NK-92 (cell line): ENCODE results near the gene TEX14.
"Not testable (repeated sequence)": the region's sequence is repeated elsewhere in the genome, so short reads cannot be mapped to it uniquely, and the experiment has no call there.

Experiments
- DNase-seq: peaks from one replicate; lab custom pipeline; 2025; ENCODE audit not compliant: unreplicated experiment; lab: John Stamatoyannopoulos, UW

TEX14 gene

DNA sequence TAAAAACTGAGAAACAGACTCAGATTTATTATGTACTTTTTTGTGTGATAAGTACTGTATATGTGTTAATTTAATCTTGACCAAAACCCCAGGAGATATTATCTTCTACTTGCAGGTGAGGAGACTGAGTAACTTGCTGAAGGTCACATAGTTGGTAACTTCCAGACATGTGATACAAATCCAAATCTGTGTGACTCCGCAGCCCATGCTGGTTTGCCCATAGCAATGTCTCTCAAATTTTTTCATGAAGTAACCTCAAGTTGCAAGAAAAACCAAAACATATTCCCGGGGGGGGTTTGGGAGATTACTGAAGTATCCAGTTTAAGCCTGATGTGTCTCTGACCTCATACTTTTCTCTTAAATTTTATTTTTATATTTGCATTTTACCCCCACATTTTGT is 3.3 kb downstream of the TEX14 start:
- DNase-seq: no peak

DNA sequence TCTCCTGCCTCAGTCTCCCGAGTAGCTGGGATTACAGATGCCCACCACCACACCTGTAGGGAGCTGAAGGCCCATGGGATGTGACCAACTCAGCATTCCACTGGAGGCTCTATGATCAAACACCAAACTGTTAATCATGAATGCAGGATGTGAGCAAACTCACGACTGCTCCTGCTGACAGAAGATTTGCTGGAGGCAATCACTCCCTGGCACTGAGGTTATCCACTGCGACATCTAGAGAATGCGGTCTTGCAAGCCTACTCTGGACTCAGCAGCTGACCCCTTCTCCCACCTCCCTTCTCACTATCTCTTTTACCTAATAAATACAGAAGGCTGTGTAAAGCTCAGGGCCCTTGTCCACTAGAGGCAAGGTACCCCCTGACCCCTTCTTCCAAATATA is 4.9 kb downstream of the TEX14 start:
- DNase-seq: no peak

DNA sequence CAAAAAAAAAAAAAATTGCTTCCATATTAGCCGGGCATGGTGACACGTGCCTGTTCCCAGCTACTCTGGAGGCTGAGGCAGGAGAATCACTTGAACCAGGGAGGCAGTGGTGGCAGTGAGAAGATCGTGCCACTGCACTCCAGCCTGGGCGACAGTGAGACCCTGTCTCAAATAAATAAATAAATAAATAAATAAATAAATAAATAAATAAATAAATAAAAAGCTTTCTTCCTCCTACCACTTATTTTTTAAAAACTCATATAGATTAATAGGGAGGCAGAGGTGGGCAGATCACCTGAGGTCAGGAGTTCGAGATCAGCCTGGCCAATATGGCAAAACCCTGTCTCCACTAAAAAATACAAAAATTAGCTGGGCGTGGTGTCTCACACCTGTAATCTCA is 7.4 kb downstream of the TEX14 start:
- DNase-seq: not testable (repeated sequence)

DNA sequence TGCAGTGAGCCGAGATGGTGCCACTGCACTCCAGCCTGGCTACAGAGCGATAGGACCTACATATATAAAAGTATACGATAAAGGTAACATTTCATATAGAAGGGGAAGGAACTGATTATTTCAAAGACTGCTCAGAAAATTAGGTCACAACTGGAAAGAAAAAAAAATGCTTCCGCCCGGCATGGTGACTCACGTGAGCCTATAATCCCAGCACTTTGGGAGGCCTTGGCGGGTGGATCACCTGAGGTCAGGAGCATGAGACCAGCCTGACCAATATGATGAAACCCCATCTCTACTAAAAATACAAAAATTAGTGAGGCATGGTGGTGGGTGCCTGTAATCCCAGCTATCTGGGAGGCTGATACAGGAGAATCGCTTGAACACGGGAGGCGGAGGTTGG is 7.8 kb downstream of the TEX14 start:
- DNase-seq: no peak

DNA sequence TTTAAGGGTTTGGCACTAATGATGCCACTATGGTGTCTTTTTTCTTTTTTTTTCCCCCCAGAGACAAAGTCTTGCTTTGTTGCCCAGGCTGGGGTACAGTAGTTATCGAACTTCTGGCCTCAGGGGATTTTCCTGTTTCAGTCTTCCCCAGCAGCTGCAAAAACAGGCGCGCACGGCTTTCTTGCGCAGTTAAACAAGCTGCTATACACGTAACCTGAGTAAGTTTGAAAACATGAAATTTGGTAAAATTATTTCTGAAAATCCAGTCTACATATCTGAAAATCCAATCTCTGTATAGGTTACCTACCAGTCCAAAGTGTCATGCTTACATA is 11.8 kb downstream of the TEX14 start:
- no peak for DNase-seq

DNA sequence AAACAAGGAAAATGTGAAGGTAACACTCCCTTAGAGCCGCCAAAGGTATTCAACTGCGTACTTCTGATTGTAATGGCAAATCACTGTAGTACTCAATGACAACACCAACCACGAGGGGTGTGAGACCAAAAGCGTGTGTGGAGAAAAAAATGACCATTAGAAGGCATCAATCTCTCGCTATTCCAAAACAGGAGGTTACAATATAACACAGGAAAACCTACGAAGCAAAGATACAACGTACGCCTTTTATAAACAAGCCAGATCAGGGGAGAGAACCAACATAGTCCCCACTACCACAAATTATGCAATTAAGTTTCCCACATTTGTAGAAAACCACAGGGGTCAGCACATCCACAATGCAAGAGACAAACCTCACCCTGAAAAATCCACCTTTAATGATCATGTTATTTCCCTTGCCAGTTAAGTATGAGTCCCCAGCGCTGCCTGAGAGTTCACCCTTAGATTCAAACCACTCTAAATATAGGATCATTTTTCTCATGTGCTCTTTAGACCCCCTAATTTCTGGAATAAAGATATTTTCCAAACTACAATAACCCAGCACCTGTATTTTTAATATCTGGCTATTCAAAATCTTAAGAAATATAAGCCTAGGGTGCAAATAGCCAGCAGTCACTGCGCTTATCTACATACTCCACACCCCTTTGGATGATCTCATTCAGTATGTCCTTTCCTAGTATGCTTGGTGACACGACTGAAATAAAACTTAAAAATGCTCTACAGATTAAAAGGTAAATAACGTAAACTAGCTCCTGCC is 12.4 kb downstream of the TEX14 start:
- no peak for DNase-seq

DNA sequence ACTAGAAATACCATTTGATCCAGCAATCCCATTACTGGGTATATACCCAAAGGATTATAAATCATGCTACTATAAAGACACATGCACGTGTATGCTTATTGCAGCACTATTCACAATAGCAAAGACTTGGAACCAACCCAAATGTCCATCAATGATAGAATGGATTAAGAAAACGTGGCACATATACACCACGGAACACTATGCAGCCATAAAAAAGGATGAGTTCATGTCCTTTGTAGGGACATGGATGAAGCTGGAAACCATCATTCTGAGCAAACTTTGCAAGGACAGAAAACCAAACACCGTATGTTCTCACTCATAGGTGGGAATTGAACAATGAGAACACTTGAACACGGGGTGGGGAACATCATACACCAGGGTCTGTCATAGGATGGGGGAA is 13.6 kb downstream of the TEX14 start:
- DNase-seq: not testable (repeated sequence)

DNA sequence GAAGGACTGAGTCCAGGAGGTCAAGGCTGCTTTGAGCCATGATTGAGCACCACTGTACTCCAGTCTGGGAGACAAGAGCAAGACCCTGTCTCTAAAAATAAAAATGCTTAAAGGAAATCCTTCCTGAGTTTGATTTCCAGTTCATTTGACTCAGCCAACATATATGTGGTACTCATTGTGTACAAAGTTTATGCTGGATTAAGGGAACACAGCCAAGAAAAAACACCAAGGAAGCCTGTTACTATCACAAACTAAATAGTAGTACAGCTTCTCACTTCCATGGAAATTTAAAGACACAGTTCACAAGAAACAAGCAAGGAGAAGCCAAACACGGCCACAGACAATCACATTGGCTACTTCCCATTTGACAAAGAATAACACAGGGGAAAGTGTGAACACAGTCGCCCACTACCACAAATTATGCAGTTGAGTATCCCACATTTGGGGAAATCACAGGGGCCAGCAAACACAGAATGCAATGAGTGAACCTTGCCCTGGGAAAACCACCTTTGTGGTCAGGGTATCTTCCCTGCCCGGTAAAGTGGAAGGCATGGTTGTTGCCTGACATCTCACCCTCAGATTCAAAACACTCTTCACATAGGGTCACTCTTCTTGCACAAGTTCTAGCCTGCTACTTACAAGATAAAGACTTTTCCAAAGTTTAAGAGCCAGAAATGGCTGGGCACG is 14.5 kb downstream of the TEX14 start:
- DNase-seq: no peak

DNA sequence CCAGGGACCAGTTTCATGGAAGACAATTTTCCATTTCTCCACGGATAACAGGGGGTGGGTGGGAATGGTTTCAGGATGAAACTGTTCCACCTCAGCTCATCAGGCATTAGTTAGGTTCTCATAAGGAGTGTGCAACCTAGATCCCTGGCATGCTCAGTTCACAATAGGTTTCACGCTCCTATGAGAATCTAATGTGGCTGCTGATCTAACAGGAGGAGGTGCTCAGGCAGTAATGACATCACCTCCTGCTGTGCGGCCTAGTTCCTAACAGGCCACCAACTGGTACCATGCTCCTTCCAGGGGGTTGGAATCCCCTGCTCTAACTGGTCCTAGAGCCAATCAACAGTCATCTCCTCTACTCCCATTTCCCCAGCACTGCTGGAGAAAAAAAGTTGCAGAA is 19.9 kb downstream of the TEX14 start:
- no peak for DNase-seq

DNA sequence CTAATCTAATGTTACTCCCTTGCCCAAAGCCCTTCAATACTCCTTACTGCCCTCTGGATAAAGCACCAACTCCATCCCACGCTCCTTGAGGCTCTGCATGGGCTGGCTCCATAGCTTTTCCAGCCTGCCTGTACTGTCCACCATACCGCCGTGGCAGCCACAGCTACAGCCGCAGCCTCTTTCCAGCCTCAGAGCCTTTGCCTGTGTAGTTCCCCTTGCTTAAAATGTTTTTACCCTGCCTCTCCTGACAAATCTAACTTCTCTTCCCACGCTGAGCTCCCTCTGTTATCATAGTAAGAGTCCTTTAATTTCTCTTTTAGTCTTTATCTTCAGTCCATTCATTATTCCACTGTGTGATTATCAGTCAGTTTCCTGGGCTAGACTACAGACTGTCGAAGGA is 22.0 kb downstream of the TEX14 start:
- no peak for DNase-seq

DNA sequence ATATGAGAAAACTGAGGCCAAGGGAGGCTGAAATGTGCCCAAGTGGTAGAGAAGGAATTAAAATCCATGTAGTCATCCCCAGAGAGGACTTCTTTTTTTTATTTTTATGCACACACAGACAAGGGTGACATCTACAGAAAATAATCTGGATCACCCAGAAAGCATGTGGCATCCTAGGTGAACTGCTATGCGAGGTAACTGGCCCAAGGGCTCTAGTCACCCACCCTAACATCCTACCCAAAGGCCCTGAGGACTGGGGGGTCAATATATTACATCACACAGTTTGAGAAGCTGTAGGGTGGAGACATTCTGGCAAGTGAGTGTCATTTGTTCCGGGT is 23.3 kb downstream of the TEX14 start:
- no peak for DNase-seq

DNA sequence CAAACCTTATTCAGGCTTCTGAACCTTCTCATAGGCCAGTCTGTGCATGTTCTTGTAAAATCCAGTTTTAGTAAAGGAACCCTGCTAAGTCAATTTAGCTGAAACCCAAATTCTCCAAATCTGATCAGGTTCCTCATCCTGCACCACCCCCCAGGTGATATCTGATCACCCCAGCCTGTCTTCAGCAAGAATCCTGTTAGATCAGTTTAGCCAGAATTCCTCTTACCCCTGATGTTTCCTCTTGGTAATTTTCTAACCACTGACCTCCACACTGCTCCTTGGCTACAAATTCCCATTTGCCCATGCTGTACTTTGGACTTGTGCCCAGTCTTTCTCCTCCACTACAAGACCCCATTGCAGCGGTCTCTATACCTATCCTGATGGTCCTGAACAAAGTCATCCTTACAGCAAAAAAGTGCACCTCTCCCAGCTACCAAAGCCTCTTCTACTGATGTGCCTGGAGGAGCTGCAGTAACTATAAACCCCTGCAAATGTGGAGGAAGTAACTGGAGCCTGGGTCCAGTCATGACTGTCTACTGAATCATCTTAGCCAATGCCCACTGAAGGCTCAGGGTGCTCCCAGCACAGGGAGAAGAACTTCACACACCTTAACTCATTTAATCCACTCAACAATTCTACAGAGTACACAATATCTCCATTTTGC is 23.8 kb downstream of the TEX14 start:
- no peak for DNase-seq

DNA sequence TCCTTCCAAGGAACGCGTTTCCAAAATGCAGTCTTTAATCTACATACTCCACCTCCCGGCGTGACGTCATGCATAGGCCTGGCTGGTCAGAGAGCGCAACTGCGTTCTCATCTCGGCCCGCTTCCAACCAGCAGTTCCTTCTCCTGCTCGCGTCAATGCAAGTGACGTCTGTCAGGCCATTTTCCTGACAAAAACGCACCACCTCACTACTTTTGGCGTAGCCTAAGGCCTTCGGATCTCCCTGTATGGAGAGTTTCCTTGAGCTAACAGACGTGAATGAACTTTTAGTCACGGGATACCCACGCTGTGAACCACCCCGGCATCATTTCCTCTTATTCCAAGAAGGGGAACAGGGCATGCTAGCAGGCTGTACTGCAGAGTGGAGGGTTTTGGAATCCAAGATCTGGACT is 25.0 kb downstream of the TEX14 start:
- DNase-seq: no peak

DNA sequence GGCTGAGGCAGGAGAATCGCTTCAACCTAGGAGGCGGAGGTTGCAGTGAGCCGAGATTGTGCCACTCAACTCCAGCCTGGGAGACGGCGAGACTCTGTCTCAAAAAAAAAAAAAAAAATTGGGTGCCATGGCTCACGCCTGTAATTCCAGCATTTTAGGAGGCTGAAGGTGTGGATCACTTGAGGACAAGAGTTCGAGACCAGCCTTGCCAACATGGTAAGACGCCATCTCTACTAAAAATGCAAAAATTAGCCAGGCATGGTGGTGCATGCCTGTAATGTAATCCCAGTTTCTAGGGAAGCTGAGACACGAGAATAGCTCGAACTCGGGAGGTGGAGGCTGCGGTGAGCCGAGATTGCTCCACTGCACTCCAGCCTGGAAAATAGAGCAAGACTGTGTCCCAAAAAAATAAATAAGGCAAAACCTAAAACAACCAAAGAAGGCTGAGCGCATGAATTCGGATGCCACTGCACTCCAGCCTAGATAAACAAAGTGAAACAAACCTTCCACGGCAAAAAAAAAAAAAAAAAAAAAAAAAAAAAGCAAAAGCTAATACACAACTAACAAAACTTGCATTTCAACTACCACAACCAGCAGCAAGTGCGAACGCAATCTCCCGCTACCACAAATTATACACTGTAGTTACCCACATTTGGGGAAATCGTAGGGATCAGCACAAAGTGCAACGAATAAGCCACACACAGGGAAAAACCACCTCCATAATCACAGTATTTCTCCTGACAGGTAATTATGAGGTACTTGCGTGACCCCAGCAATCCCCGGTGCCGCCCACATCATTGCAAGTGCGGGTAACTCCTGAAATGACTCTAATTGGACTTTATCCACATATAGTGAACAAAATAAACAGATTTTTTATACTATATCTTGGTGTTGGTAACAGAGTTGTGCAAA is 25.6 kb downstream of the TEX14 start:
- no peak for DNase-seq

DNA sequence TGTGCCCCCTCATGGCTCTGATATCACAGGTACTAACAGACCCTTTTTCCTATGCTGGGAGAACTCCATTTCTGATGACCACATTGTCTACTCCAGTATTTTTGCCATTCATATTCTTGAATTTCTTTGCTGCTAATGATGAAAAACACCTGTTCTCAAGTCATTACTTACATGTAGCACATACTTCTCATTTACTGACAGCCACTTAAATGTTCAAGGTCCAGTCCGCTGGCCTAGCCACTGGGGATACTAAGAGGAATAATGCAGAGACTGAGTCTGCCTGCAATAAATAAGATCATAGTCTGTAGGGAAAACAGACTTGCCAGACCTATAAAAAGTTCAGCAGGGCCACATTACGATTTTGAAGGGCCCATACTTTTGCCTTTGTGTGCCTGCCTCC is 27.5 kb downstream of the TEX14 start:
- no peak for DNase-seq

DNA sequence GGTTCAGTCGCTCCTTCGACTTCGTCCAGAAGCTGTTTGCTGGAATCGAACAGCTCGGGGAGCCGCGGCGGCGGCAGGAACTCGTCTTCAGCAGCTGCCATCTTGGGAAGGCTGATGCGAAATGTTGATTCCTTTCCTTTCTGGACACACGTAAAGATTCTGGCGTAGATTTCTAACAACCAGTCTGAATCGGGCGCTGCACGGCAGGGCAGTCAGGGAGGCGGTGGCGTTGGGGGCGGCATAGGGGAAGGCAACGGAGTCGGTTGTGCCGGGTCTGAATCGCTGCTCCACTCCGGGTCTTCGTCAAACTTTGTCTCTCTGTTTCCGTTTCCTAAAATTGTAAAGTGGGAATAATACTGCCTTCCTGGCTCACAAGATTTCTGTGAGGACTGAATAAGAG is 30.3 kb downstream of the TEX14 start:
- no peak for DNase-seq

DNA sequence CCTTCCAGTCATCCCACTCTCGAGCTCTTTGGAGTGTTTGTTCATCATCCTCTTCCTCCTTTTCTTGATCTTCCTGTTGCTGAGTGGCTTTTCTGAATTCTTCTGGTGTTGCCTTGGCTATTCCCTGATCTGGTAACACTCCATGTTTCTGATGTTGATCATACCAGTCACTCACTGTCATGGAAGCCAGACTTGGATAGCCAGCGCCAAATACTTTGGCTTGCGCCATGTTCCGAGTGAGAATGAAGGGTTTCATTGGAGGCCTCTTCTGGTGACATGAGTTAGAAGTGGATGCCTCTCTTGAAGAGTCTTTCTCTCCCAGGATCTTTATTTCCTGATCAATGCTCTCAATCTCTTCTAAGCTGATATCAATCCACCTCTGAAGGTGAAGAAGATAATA is 31.2 kb downstream of the TEX14 start:
- no peak for DNase-seq

DNA sequence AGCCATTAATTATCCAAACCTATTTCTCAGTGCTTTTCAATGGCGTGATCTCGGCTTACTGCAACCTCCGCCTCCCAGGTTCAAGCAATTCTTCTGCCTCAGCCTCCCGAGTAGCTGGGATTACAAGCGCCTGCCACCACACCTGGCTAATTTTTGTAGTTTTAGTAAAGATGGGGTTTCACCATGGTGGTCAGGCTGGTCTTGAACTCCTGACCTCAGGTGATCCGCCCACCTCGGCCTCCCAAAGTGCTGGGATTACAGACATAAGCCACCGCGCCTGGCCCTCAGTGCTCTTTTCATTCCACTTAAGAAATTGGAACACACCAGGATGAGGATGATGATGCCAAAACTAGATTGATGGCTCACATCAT is 32.1 kb downstream of the TEX14 start:
- DNase-seq: not testable (repeated sequence)

DNA sequence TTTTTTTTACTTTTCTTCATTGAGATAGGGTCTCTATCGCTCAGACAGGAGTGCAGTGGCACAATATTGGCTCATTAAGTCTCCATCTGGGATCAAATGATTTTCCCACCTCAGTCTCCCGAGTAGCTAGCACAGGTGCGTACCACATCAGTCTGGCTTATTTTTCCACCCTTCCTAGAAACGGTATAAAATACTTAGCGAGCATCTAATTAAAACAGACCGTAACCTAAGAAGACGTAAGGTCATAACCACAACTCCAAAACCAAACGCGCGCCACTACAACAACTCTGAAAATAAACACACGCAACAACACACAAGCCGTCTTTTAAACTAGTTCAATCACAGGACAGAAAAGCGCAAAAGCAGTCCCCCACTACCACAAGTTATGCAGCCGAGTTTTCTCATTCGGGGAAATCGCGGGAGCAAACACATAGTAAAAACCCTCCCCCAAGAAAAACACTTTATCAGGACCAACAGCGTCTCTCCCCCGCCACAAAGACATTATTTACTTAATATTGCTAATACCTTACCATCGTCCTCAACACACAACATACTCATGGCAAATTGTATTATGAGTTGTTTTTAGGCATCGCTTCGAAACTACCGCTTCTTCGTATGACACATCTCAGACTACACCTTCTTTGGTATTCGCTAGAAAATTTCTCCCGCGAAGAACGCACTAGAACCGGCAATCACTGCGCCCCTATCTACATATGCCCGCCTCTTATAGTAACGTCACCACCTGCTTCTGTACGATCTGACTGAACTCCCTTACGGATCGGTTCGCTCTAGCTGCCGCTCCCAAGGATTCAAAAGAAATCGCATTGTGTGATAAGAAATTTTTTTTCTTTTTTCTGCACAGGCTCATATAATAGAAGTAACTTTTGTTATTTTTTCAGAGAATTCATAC is 32.8 kb downstream of the TEX14 start:
- DNase-seq: peak; percentile 14

DNA sequence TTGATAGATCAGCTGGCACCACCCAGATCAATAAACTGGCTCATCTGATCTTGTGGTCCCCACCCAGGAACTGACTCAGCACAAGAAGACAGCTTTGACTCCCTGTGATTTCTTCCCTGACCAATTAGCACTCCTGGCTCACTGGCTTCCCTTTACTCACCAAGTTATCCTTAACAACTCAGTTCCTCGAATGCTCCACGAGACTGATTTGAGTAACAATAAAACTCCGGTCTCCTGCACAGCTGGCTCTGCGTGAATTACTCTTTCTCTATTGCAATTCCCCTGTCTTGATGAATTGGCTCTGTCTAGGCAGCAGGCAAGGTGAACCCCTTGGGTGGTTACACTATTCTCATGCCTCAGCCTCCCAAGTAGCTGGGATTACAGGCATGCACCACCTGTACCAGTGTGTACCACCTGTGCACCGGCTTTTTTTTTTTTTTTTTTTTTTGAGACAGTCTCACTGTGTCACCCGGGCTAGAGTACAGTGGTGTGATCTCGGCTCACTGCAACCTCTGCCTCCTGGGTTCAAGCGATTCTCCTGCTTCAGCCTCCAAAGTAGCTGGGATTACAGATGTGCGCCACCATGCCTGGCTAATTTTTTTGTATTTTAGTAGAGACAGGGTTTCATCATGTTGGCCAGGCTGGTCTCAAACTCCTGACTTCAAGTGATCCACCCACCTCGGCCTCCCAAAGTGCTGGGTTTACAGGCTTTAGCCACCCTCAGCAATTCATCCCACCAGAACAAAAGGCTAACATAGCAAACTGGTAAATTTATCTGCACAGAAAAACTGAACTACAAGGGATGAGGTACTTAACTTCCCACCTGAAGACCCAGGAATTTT is 33.7 kb downstream of the TEX14 start:
- not testable (repeated sequence) for DNase-seq
